Fibroblast of upper back skin (primary cell): ENCODE results near the gene TRPV4.

ENCODE experiments used
- DNase-seq: peaks from one replicate; pipeline ENCODE4 v3.0.0-alpha.2; 2013

The TRPV4 gene

DNA sequence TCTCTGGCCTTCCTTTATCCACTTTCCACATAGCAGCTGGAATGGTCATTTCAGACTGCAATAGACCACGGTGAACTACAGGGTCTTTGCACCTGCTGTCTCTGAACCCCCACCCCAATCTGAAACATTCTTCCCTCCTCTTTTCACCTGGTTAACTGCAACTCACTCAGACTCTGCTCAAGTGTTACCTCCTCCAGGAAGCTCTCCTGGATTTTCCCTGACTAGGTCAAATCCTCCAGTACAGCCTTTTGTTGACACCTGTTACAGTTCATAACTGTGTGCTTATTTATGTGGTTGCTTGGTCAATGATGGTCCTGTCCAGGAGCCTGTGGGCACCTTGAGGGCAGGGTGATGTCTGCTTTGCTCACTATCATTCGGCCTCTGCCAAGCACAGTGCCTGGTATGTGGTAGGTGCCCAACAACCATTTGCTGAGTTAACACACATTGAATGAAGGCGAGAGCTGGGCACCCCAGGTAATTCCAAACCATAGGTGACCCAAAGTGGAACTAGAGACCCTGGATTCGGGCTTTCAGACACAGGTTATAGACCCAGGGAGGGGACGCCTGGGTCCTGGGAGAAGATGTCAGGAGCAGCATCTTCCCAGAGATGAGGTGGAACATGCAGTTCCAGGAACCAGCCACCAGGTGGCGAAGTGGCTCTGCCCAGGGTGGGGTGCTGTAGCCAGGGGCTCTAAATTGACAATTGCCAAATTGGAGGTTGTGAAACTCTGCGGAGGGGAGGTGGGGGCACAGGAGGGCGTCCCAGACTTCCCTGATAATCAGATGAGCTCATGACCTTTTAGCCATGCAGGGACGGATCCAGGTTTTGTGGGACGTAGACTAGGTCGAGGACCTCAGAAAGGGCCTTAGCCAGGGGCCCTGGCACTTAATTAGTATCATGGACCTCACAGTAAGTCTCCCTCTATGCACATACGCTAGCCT is 28.1 kb downstream of the TRPV4 start:
- DNase-seq = peak; percentile 51

DNA sequence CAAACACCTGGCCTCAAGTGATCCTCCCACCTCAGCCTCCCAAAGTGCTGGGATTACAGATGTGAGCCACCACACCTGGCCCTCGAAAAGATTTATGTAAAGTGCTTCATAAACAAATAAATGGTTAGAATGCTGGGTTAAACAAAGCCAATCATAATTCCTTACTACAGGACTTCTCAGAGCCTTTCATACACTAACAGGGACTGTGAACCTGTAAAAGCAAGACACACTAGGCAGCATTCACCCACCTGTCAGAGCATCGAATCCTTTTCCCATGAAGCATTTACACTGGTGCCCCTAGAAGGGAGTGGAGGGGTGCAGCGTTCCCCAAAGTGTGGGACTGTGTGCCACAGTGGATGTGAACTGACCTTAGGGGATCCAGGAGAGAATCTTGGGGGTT is 29.5 kb downstream of the TRPV4 start:
- no peak for DNase-seq

DNA sequence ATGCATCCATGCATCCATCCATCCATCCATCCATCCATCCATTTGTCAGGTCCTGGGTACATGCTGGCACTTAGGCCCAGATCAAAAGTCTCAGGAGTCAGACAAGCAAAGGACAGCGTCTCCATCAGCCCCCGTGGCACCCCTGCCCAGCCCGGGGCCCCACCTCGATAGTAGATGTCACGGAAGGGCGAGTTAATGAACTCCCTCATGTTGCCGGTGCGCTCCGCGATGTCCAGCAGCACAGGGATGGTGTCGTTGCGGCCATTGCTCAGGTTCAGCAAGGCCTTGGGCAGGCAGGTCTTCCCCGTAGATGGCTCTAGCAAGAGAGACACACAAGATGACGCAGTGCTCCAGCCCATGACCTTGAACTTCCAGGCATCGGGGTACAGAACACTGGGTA is 30.4 kb downstream of the TRPV4 start:
- DNase-seq = no peak

DNA sequence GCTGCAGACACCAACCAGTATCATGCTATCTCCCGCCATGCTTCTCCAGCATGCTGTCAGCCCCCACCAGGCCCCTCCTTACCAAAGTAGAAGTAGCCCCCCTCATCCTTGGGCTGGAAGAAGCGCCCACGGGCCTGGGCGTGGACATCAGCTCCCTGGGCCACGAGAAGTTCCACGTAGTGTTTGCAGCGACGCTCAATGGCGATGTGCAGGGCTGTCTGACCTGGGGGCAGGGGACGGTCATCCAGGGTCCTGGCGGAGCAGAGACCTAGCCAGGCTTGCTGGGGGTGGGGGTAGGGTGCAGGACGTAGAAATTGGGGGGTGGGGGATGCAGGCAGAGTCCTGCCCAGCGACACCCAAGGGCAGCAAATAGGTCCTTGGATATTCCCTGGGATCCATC is 32.7 kb downstream of the TRPV4 start:
- no peak for DNase-seq

DNA sequence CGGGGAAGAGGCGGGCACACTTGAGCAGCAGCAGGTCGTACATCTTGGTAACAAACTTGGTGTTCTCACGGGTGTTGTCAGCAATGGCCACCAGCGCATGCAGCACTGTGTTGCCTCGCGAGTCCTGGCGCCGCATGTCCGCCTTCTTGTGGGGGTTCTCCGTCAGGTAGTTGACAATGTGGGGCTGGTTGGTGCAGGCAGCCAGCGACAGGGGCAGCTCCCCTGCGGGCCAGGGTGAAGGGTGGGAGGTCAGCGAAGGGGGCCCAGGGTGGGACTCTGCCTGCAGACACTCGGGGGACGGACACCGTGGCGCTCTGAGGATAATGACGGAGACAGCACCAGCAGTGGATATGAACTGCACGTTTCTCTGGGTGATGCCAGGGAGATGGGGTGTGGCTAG is 34.5 kb downstream of the TRPV4 start:
- no peak for DNase-seq

DNA sequence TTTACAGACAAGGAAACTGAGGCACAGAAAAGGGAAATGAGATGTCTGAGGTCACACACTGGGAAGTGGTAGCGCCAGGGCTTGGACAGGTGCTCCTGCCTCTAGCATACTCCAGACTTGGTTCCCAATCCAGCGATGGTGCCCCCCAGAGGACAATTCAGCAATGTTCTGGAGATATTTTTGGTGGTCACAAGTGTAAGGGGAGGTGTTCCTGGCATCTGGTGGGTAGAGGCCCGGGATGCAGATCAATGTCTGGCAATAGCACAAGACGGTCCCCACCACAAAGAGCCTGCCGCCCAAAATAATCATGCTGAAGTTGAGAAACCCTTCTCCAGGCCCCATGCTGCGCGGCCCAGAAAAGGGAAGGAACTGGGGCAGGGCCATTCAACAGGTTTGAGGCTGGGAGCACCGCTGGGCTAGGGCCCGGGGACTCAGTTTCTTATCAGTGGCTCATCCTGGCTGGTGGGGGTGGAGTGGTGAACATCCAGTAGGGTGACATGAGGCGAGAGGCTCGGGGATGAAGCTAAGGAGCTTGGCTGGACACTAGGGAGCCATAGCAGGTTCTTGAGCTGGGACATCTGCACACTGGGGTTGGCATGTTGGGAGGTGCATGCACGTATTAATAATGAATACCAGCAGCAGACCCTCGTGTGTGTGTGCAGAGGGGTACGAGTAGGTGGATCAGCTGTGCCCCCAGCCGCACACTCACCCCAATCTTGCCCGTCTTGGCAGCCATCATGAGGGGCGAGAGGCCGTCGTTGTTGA is 35.1 kb downstream of the TRPV4 start:
- DNase-seq = no peak

DNA sequence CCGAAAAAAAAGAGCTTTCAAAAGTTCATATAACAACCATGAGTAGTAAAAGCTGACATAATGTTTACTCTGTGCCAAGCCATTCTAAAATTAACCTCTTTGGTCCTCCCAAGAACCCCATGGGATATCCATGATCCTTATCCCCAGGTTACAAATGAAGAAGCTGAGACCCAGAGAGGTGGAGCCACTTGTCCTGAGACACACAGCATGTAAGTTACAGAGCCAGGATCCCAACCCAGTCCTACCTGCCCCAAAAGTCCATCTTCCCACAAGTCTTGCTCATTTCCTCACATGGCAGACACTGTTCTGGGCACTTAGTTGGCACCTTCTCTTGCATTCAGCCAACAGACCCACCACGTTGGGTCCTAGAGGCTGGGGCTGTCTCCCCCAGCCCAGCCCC is 37.1 kb downstream of the TRPV4 start:
- DNase-seq = no peak

DNA sequence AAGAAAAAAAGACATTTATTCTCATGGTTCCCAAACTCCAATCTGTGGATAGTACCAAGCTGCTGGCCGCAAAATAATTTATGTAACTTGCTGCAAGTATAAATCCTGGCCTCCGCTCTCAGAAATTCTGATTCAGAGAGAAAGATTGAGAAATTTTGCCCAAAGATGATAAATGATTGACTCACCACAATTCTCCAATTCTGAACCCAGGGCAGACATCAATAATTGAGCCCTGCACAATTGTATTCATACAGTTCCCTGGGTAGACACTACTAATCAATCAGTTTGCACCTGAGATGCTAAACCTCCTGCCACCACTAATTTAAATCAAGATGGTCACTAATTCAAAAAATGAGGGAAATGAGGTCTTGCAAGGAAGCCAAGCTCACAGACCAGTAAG is 38.2 kb downstream of the TRPV4 start:
- DNase-seq = peak; percentile 55

DNA sequence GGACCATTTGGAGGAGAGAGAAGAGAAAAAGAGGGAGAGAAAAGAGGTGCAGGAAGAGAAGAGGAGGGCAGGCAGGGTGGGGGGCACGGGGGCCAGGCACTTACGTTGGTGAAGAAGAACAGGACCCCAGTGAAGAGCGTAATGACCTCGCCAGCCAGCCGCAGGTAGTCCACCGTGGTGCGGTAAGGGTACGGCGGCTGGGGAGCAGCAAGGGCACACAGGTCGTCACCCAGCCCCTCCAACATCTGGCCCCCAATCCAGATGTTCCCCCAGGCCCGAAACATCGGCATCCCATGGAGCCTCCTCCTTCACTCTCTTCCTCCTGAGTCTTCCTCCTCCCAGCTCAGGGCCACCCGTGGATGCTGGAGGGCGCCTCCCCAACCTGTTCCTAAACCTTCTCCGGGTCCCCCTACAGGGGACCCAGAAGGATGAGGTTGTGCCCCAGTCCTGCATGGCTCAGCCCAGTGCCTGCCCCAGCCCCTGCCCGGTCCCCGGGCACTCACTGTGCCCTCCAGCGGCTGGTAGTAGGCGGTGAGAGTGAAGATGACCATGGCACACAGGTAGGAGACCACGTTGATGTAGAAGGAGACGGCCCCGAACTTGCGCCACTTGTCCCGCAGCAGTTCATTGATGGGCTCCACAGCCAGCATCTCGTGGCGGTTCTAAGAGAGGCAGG is 39.2 kb downstream of the TRPV4 start:
- no peak for DNase-seq

DNA sequence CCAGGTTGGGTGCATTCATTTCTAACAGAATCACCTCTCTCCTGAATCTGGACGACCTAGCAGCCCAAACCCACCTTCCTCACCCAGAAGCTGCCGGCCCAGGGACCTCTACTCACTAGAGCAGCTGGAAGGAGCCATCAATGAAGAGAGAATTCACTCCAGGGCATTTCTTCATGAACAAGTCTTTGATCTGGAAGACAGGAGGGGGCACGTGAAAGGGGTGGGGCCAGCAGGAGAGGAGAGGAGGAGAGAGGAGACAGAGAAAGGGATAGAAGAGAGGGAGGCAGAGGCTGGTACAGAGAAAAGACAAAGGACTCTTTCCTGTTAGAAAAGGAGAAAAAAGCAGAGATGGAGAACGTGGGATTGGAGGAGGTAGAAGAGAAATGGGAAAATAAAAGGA is 39.8 kb downstream of the TRPV4 start:
- DNase-seq = no peak

DNA sequence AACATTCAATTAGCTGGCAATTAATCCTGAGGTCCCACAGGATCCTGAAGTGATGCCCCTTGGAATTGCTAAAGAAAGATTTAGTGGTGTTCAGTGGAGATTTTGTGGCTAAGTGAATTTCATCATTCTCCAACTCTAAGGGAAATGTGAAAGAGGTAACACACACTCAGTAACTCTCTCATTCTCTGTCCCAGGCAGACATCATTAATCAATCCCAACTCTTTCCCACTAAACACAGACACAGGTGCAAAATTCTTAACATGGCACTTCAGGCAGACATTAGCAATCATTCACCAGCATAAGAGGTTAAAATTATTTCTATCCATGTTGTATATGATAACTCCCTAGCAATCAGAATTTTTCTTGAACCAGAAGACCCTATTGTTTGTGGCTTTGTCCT is 40.2 kb downstream of the TRPV4 start:
- no peak for DNase-seq

DNA sequence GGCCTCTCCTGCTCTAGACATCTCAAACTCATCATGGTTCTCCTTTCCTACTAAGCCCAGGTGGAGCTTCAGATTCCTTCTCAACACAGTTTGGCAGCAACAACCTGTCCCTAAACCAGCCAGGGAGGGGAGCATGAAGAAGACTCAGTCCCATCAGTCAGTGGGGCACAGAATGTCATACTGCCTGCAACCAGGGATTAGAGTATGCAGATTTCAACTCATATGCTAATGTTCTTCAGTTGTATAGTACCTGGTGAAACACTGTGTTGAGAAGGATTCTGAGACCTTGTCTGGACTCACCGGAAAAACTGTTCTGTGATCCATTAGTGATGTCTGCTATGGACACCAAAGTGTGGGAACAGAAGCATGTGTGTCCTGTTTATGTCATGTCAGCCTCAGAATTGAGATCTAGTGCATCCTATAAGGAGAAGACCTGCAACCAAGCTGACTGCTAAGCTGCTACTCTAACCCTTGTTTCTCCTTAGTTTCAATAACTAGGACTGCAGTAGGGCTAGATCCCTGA is 43.6 kb downstream of the TRPV4 start:
- no peak for DNase-seq

DNA sequence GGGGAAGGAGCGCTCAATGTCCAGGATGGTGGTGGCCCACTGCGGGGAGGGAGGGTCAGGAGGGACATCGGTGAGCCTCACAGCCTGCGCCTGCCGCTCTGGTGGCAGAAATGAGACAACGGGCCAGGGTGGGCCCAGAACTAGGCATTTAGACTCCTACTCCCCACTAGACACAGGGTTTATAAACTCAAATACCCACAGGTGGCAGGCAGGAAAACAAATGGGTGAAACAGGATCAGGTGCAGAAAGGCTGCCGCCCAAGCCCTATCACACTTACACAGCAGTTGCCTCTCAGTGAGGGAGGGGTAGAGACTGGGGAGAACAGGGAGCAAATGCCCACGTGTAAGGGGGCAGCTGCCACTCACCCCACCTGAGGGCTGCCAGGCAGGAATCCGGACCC is 46.4 kb downstream of the TRPV4 start:
- no peak for DNase-seq

DNA sequence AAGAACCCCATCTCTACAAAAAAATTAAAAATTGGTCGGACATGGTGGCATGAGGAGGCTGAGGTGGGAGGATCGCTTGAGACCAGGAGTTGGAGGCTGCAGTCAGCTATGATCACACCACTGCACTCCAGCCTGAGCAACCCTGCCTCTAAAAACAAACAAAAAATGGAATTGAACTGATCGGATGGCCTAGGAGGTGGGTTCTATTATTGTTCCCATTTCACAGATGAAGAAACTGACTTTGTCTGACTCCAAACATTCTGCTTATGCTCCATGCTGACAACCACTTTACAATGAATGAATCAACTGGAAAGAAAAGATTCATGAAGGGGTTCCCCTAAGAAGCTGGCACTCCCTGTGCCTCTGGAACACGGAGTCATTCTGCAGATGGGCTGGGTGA is 47.3 kb downstream of the TRPV4 start:
- no peak for DNase-seq

DNA sequence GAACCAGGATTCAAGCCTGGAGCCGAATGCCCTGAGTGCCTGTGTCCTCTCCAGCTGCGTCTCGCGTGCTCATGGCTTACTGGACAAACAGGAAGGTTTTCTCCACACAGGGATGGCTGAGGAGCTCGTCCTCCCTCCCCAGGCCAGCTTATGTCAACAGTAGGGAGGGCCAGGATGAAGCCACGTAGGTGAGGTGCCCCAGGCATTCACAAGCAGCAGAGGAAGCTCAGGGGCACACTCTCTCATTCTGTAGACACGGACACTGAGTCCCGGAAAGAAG is 49.3 kb downstream of the TRPV4 start:
- DNase-seq = no peak

DNA sequence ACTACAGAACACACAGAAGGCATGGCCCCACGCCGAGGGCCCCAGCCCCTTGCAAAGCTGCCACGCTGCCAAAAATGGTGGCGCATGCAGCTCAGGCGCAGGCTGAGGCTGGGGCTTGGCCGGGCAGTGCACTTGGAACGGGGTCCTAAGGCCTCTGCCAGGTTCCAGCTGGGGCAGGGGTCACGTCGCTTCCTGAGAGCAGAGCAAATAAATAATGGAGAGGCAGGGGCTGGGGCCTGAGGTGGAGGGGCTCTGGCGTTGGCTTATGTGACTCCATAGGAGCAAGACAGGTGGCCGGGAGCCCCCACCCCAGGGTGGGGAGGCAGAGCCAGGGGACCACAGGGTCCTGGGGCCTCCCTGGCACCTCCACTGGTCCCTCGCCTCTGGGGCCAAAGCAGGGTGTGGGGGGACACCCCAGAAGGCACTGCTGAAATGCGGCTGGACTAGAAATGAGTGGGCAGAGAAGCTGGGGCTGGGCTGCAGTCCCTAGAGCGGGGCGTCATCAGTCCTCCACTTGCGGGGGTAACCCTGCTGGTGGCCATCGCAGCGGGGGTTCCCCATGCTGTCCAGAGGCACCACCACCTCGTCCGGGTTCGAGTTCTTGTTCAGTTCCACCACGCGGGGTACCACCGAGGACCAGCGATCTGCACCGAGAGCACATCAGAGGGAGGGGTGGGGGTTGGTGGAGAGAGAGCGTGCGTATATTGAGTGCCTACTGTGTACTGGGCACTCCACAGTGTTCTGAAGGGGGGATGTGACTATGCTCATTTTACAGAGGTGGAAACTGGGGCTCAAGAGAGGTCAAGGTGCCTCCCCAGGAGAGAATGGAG is 49.8 kb downstream of the TRPV4 start:
- DNase-seq = no peak

DNA sequence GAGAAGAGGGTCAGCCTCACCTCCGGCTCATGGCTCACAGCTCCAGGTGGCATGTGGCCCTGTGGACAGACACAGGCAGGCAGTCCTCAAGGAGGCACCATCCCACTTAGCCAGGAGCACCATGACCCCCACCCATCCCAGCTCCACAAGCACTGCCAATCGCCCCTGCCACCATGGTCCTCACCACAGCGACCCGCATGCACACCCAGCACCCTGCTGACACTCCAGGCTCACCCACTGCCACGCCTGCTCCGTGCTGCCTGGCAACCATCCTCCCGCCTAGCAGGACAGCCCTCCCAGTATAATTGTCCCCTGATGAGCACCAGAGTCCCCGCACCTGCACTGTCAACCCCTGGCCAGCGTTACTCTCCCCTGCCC is 50.9 kb downstream of the TRPV4 start:
- no peak for DNase-seq

DNA sequence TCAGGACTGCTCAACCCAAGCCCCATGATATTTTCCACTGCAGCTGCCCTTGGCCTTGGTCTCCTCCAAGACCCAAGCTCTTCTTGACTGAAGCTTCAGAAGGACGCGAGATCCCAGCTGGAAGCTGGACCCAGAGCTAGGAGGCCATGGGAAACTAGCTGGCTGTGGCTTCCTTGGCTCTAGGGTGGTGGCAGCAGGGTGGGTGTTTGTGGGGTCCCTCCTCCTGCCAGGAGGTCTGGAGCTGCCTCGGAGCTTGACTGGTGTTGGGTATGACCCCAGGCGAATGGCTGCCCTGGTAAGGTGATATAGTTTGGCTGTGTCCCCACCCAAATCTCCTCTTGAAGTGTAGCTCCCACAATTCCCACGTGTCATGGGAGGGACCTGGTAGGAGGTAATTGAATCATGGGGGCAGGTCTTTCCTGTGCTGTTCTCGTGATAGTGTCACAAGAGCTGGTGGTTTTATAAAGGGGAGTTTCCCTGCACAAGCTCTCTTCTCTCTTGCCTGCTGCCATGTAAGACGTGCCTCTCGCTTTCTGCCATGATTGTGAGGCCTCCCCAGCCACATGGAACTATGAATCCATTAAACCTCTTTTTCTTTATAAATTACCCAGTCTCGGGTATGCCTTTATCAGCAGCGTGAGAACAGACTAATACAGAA is 51.4 kb downstream of the TRPV4 start:
- DNase-seq = no peak

DNA sequence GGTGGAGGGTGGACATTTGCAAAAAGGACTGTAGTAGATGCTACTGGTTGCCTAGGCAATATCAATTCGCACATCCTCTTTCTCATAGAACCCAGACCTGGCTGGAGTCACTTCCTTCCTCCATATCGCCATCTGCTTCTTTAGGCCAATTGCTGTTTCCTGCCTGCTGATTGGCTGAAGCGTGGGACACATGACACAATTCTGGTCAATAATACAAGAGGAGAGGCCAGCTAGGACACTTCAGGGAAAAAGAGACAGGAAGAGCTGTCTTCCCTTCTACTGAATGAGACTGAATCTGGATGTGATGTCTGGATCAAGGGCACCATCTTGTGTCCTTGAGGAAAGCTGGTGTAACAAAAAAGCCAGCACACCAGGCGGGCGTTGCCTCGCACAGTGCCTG is 53.8 kb downstream of the TRPV4 start:
- DNase-seq = no peak

DNA sequence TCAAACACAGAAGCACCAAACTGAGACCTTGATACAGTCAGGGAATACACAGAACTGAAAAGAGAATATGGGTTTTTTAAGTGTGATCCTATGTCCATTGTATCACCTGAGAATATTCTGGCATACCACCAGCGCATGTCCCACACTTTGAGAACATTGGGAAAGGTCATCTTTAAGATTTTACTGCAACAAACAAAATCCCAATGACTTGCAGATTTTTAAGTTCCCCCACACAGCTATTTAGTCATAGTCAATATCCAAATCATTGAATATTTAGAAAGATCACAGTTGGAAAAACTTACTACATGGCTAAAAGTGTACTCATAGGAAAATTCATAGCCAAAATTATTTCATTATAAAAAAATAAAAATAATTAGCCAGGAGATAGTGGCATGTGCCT is 54.5 kb downstream of the TRPV4 start:
- no peak for DNase-seq

DNA sequence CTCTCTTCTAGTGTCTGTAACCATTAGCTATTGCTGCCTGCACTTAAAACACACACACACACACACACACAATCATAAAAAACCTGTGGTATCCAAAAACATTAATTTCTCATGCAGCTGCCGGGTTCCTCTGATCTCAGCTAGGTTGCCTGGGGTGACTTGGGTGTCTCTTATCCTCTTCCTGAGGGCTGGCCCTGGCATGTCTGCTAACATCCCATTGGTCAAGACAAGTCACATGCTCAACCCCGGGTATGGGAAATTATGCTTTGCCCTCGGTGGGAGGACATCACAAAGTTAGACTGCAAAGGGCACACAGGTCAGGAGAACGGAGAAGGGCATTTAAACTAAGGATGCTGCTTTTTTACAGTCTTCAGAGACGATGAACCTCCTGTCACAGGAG is 55.7 kb downstream of the TRPV4 start:
- no peak for DNase-seq

DNA sequence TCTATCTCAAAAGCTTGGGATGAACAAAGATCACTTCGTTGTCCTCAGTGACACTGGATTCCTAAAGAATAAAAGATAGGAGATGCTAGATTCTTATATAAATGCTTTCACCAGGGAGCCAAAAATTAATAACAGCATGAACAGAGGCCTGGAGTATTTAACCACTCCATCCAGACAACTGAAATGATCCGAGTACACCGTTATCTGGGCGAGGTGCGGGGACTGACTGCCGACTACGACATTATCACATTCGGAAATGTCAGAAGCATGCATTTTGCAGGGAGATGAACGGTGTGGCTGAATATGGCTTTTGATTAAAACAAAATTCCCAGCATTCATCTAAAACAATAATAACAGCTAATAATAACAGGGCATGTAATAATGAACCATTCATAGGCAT is 56.6 kb downstream of the TRPV4 start:
- DNase-seq = no peak
